GM18873 (cell line): ENCODE measurements around the gene EHD4.

Experiments used
- ATAC-seq: cut with Tn5 transposase; IDR thresholded peaks from one replicate; pipeline ENCODE4 v1.9.1; 2021; ENCODE audit warnings: mild to moderate bottlenecking, moderate library complexity, moderate number of reproducible peaks; ENCODE audit not compliant: unreplicated experiment, low FRiP score

The EHD4 gene

DNA sequence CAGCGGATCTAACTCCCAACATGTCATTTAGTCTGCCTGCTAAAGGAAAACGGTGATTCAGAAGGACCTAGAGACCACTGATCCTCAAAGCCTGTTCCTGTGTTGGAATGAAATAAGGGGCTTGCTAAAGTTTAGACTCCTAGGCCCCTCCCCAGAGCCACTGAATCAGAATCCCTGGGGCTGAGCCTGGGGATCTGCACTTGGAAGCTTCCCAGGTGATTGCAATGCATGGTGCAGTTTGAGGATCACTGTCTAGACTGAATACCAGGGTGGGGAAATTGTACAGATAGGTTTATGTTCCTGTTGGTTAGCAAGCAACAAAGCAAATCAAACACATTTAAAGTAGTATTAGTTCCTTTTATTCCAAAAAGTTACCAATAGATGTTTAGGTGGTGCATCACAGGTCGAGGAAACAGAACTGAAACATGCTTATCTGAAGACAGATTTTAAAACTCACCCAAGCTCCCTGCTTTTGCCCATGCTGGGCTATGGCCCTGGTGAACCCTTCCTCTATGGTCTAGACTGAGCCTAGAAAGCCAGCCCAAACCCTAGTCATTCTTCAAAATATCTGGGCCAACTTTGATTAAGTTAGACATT, 48.9 kb downstream of the EHD4 start:
- ATAC-seq = no peak

- ATAC-seq = no peak
Observed at GRCh38 chr15:41922353-41922752, 50.0 kb downstream of the EHD4 start.

GRCh38 chr15:41921639-41922038, 50.7 kb downstream of the EHD4 start:
- ATAC-seq = no peak

DNA sequence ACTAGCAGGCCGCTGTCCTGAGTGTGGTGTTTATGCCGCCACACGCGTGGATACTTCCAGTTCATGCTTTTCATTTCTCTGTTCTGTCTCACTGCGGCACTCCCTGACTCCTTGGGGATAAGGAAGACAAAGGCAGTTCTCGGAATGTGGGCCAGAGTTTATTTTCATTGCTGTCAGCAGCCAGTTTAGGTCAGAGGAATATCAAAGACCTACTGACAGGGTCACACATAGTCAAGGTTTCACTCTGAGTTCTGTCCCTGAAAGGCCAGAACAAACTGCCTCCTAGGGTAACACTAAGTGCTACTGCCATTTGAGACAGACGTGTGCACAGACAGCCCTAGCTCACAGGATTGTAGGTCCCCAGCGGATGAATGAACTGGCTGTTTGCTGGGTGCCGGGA, 51.2 kb downstream of the EHD4 start:
- ATAC-seq = no peak

- ATAC-seq = no peak
Observed at GRCh38 chr15:41919954-41920538, 52.3 kb downstream of the EHD4 start.

- no peak for ATAC-seq
Observed at GRCh38 chr15:41919201-41919820, 53.0 kb downstream of the EHD4 start.

GRCh38 chr15:41918506-41919126, 53.7 kb downstream of the EHD4 start:
- no peak for ATAC-seq

GRCh38 chr15:41917767-41918430, 54.5 kb downstream of the EHD4 start:
- ATAC-seq = no peak

- ATAC-seq = no peak
Observed at GRCh38 chr15:41915255-41915994, 56.9 kb downstream of the EHD4 start.

DNA sequence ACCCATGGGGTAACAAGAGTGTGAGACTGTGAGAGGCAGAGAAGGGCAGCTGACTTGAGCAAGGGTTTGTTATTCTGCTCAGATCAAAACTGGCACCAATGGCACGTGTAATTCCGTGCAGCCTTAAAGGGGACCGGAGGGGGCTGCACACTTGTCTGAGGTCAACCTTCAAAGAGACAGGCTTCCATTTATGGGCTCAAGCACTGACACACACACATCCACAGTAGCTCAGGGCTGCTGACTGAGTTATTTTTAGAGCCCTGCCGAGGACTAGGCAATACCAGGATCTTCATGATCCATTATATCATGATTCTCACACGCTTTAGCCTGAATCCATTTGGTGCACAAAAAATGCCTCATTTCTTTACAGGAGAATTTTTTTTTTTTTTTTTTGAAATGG, 57.9 kb downstream of the EHD4 start:
- ATAC-seq = no peak

DNA sequence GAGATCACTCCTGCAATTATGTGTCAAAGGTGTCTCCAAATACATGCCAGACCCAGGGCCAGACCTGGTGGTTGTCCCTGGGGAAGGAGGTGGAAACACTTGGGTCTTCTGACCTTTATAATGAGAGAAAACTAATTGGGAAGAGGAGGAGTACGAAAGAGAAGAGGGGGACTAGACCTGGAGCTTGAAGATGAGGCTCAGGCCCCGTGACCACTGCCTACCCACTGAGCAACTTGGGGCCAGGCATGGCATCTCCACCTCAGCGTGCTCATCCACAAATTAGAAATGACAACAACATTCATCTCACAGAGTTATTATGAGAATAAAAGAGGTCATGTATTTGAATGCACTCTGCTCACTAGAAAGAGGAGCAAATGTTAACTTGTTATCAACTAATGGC, 59.1 kb downstream of the EHD4 start:
- no peak for ATAC-seq

- ATAC-seq = no peak
Observed at GRCh38 chr15:41911691-41912345, 60.5 kb downstream of the EHD4 start.

DNA sequence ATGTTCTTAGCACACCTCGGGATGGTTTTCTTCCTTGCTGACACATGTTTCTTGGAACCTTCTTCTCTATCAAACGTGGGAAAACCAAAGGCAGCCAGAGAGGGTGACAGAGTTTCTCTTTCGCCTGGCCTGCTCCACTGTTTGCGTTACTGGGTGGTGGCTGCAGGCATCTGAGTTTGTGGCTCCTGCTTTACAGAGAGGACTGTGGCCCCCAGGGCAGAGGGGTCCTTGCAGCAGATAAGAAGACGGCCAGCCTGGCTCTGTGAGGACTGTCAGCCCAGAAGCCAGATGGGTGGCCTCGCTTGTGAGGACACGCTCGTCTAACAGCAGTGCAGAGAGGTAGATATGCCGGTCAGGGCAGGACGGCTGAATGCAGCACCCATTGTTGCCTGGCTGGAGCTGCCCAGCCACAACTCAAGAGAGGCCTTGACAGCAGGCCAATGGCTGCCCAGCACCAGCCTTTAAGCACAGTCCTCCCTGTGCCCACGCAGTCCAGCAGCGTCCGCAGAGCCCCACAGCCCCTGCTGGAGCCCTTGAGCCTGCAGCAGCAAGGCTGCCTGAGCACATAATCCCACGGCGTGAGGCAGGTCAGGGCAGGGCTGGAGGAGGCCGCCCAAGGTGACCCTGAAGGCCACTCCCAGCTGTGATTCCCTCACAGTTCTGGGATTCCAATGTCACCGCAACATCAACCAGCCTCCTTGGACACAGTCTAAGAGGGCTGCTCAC, 63.5 kb downstream of the EHD4 start:
- no peak for ATAC-seq

- ATAC-seq = no peak
Observed at GRCh38 chr15:41907141-41907540, 65.2 kb downstream of the EHD4 start.

DNA sequence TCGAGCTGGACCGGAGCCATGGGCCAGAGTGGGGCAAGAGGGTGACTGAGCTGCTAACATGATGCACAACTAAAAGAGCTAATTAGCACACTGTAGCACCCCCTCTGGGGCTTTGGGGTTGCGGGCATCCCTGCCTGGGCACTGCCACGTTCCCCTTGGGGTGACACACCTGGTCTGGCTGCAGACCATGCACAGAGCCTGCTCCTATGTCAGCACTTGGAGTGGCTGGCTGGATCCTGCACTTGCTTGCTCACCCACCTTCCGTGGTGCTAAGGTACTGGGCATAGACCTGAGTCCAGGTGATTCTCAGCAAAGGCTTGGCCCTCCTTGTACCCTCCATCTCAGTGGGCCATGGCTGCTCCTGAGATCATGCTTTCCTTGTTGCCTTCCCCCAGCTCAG, 65.7 kb downstream of the EHD4 start:
- ATAC-seq = no peak

GRCh38 chr15:41905036-41905793, 67.1 kb downstream of the EHD4 start:
- no peak for ATAC-seq

DNA sequence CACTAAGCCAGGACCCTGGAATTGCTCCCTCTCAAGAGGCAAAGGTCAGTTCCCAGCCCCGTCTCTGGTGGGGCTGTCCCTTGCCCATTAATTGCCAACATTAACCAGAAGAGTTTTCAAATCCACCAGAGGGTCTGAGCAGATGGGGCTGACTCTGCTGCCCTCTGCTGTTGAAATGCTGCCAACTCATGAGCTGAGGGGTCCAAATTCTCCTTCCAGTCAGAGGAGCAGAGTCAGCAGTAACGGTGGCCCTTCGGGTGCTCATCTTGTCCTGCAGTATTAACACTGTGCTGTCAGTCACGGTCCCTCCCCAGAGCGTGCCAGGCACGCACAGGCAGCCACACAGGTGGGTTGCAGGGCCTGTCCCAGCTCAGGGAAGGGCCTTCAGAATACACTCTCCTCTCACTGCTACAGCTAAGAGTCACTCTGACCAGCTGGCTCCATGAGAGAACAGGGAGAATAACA, 67.8 kb downstream of the EHD4 start:
- no peak for ATAC-seq

DNA sequence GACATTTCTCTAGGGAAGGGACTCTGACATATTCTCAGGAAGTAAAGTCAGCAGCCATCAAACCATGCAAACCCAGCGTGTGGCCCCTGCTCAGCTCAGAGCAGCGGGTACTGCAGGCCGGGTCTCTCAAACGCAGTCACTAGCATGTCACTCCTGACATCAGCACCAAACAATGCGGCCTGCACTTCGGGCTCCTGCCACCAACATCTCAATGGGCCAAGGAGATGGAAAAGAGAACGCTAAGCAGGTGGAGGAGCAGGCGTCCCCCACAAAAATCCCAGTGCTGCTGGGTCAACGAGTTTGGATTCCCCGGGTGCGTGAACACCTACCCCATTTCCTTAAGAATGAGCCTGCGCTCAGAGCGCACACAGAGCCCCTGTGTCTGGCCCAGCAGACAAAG, 68.6 kb downstream of the EHD4 start:
- ATAC-seq = no peak

DNA sequence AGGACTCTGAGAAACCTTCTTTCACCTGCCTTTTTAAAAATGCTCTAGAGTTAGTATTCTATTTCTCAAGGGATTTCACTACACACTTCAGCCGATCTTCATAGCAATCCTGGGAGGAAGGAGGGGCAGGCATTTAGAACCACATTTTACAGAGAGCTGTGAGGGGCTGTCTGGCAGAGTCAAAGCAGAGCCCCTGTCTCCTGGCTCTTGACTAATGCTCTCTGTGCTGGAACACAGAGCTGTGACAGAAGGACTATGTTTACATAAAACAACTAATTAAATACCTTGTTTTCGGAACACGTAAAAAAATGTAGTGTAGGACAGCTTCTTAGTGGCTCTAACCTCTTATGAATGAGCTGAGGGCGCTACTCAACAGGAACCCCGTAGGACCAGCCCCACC, 70.9 kb downstream of the EHD4 start:
- ATAC-seq = no peak
